Measurements from ENCODE around the gene DEPDC5.

DNA sequence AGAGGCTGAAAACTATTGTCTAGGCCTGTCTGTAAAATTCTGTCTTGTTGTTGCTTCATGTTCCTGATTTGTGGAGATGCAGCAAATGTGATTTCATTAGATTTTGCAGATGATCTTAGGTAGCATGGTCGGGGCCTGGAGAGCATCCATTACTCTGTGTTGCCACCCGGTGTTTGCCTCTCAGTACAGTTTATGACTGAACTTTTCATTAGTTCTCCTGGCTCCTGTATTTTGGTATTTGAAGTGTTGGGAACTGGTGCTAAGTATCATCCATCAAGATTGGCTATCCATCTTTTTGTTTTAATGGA, 198.2 kb downstream of the DEPDC5 start:
- no peak for TF ChIP-seq EZH2 (IDR thresholded peaks at IDR 0.05; ENCODE audit: low read length, unreplicated experiment)
- TF ChIP-seq CTCF (conservative IDR thresholded peaks at IDR 0.05; ENCODE audit: low read depth, low read length): no peak
- TF ChIP-seq EZH2phosphoT487 (IDR thresholded peaks at IDR 0.05; ENCODE audit: borderline replicate concordance, low read length): no peak
